Measurements from ENCODE around the gene ZNF697. TPM values are rescaled to one million over a fixed set of nuclear protein-coding genes. Genes with fewer than 3 reads are reported as not detected.

Gene ZNF697
- total RNA-seq, result 5.2 and 10.8 TPM in 2 replicates

GRCh38 chr1:119647734-119648619, at the start of gene ZNF697:
TSS of gene ZNF697 (minus strand) at chr1:119648266. CDS start at chr1:119626100, 22,166 bp downstream.

Other genes starting within 250 kb of the ZNF697 start
- gene HSD3B2, start 233.1 kb downstream of the ZNF697 start, total RNA-seq, result not detected in 2 replicates
- not detected in 2 replicates for gene HSD3B1, start 141.1 kb downstream of the ZNF697 start, total RNA-seq
- 167 and 189 TPM in 2 replicates for gene PHGDH, start 63.7 kb upstream of the ZNF697 start, total RNA-seq
- not detected in 2 replicates for gene HMGCS2, start 120.6 kb upstream of the ZNF697 start, total RNA-seq
- gene REG4, start 163.2 kb upstream of the ZNF697 start, total RNA-seq, result not detected in 2 replicates
- gene ADAM30, start 248.2 kb upstream of the ZNF697 start, total RNA-seq, result not detected in 2 replicates

All from mesangial cell (primary cell).